ENCODE data around the gene CD274. TPM values are rescaled to one million over a fixed set of nuclear protein-coding genes. Genes with fewer than 3 reads are reported as not detected.

Gene CD274
- total RNA-seq, 1 experiment from 2014 or later = not detected

DNA sequence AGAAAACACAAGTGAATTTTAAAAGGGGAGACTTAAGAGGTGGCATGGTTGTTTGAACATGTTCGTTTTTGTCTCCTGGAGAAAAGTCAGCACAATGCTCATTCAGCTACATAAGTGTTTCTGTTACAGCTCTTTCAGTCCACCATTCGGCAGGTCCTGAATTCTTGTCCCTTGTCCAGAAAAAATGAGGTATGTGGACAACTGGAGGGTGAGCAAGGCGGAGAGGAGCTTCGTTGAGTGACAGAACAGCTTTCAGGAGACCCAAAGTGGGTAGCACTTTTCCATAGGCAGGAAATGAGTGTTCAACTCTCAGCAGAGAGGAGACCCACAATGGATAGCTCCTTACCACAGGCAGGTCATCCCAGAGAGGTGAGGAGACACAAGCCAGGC is 64.9 kb downstream of the CD274 start:
- H3K9me3 ChIP-seq (ENCODE audit: control insufficient read depth, low read depth, low read length) = no peaks in the 10 kb centered on the region
- H3K27me3 ChIP-seq (ENCODE audit: insufficient read depth, low read length) = no peaks in the 10 kb centered on the region
- no peaks in the 10 kb centered on the region for H3K23me2 ChIP-seq (ENCODE audit: insufficient read length, low read depth, low read length, poor library complexity, severe bottlenecking)
- no peaks in the 10 kb centered on the region; the same call in 1 of the 2 replicates for H3K27me3 Mint-ChIP-seq (ENCODE audit: low read depth)
- no peaks in the 10 kb centered on the region for H3K79me1 ChIP-seq (ENCODE audit: insufficient read depth, low read depth, low read length, poor library complexity, severe bottlenecking)
- peaks cover 18 to 27% of the 10 kb centered on the region in 2 experiments for H3K4me1 Mint-ChIP-seq
- no peak overlapping the region for H3K23ac ChIP-seq (ENCODE audit: insufficient read length, low read depth, low read length)
- no peak overlapping the region for H2BK20ac ChIP-seq (ENCODE audit: low read depth, low read length, poor library complexity, severe bottlenecking)
- H3K14ac ChIP-seq (ENCODE audit: insufficient read depth, low read length) = no peak overlapping the region
- no peaks in the 10 kb centered on the region for H3K79me2 ChIP-seq (ENCODE audit: insufficient read depth, low read length)
- H4K5ac ChIP-seq (ENCODE audit: insufficient read length, low read depth, low read length) = no peak overlapping the region
- no peaks in the 10 kb centered on the region for H3K36me3 Mint-ChIP-seq (ENCODE audit: insufficient read depth in 1 of 3, low read depth in 3 of 3)
- H3T11ph ChIP-seq (ENCODE audit: low read length) = no peak overlapping the region
- H3K27ac Mint-ChIP-seq = peak overlapping the region in 1 of 3 experiments; percentile 76; a peak in 1 of 7 replicates
- H2BK5ac ChIP-seq (ENCODE audit: insufficient read length, low read length) = no peak overlapping the region
- H2BK120ac ChIP-seq (ENCODE audit: low read depth, low read length, poor library complexity, severe bottlenecking) = no peak overlapping the region
- H3K4me2 ChIP-seq (ENCODE audit: insufficient read depth, insufficient read length, low read length) = no peak overlapping the region
- H4K20me1 ChIP-seq (ENCODE audit: control insufficient read depth, insufficient read depth, insufficient read length) = no peaks in the 10 kb centered on the region
- no peak overlapping the region for H3K4me3 Mint-ChIP-seq
- no peak overlapping the region for H2BK12ac ChIP-seq (ENCODE audit: insufficient read length, low read depth, low read length)
- H3K18ac ChIP-seq (ENCODE audit: insufficient read length, low read depth, low read length) = no peak overlapping the region
- H3K56ac ChIP-seq (ENCODE audit: insufficient read length, low read depth, low read length) = no peak overlapping the region
- H3K4ac ChIP-seq (ENCODE audit: low read depth, low read length) = no peak overlapping the region
- H4K8ac ChIP-seq (replicated peaks; ENCODE audit: insufficient read length, low read depth, low read length) = no peak overlapping the region
- no peaks in the 10 kb centered on the region for H3K4me1 ChIP-seq (ENCODE audit: insufficient read depth, low read length)
- H3K9ac ChIP-seq (ENCODE audit: extremely low read depth, insufficient read length, low read length) = no peak overlapping the region
- TF ChIP-seq, protein P1, sequence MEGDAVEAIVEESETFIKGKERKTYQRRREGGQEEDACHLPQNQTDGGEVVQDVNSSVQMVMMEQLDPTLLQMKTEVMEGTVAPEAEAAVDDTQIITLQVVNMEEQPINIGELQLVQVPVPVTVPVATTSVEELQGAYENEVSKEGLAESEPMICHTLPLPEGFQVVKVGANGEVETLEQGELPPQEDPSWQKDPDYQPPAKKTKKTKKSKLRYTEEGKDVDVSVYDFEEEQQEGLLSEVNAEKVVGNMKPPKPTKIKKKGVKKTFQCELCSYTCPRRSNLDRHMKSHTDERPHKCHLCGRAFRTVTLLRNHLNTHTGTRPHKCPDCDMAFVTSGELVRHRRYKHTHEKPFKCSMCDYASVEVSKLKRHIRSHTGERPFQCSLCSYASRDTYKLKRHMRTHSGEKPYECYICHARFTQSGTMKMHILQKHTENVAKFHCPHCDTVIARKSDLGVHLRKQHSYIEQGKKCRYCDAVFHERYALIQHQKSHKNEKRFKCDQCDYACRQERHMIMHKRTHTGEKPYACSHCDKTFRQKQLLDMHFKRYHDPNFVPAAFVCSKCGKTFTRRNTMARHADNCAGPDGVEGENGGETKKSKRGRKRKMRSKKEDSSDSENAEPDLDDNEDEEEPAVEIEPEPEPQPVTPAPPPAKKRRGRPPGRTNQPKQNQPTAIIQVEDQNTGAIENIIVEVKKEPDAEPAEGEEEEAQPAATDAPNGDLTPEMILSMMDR (conservative IDR thresholded peaks at IDR 0.05) = no peak
- H3K9me3 Mint-ChIP-seq = no peaks in the 10 kb centered on the region
- H4K91ac ChIP-seq (ENCODE audit: insufficient read length, low read depth, low read length) = no peak overlapping the region
- WGBS (ENCODE audit: extremely low coverage, insufficient read length, low lambda C conversion rate) = no CpG with 5 or more reads among the region's 4 CpGs
- no peak overlapping the region for H3K27ac ChIP-seq (ENCODE audit: insufficient read length, low read depth, low read length)
- H2AFZ ChIP-seq (ENCODE audit: low read length) = no peak overlapping the region
- DNase-seq = no peak
- H2BK15ac ChIP-seq (ENCODE audit: low read depth, low read length) = no peak overlapping the region
- no peak overlapping the region for H2AK5ac ChIP-seq (ENCODE audit: insufficient read length, low read length)

Measured in H9 (cell line).